Parathyroid adenoma (tissue), 2 donors: Measurements from ENCODE around the gene PPP2R5C.
"Not testable (repeated sequence)": the region's sequence is repeated elsewhere in the genome, so short reads cannot be mapped to it uniquely, and the experiment has no call there.

Experiments used
- H2AFZ ChIP-seq: fragments of 300-600 bp; sonication (generic); one replicate; pipeline ENCODE4 v1.7.0; 2017; ENCODE audit warnings: antibody characterized with exemption, mild to moderate bottlenecking
- H3K27ac ChIP-seq: fragments of 300-600 bp; sonication (generic); one replicate; pipeline ENCODE4 v1.7.0; 2017
- H3K27me3 ChIP-seq: fragments of 300-600 bp; sonication (generic); one replicate; pipeline ENCODE4 v1.7.0; 2017; ENCODE audit warnings: low read length; ENCODE audit not compliant: control insufficient read depth, insufficient read depth
- H3K36me3 ChIP-seq: fragments of 300-600 bp; sonication (generic); one replicate; pipeline ENCODE4 v1.7.0; 2017; ENCODE audit warnings: low read length; ENCODE audit not compliant: control insufficient read depth, insufficient read depth
- H3K4me1 ChIP-seq: fragments of 300-600 bp; sonication (generic); one replicate; pipeline ENCODE4 v1.7.0; 2017; ENCODE audit warnings: control low read depth
- H3K4me2 ChIP-seq: fragments of 300-600 bp; sonication (generic); one replicate; pipeline ENCODE4 v1.7.0; 2017; ENCODE audit warnings: low read length
- H3K4me3 ChIP-seq: fragments of 300-600 bp; sonication (generic); one replicate; pipeline ENCODE4 v1.7.0; 2017; ENCODE audit warnings: low read depth, low read length
- H3K79me2 ChIP-seq: fragments of 300-600 bp; sonication (generic); one replicate; pipeline ENCODE4 v1.7.0; 2017; ENCODE audit warnings: control low read depth
- H3K9ac ChIP-seq: fragments of 300-600 bp; sonication (generic); one replicate; pipeline ENCODE4 v1.7.0; 2017; ENCODE audit warnings: mild to moderate bottlenecking
- H3K9me3 ChIP-seq: fragments of 300-600 bp; sonication (generic); one replicate; pipeline ENCODE4 v1.7.0; 2017; ENCODE audit warnings: low read length; ENCODE audit not compliant: control insufficient read depth
- CTCF ChIP-seq: fragments of 300-600 bp; sonication (generic); IDR thresholded peaks from one replicate; pipeline ENCODE4 v1.7.0; 2017; ENCODE audit warnings: antibody characterized with exemption, mild to moderate bottlenecking
- donor health status: primary hyperparathyroidism.

PPP2R5C gene

GRCh38 chr14:101740981-101741380, 20.5 kb upstream of the PPP2R5C start:
- Histone ChIP-seq H3K36me3 (no peaks in the 10 kb centered on the region), H3K27ac (no peak overlapping the region), H3K4me2 (no peak overlapping the region), H3K4me3 (no peak overlapping the region), H2AFZ (no peak overlapping the region), H3K4me1 (no peaks in the 10 kb centered on the region), H3K79me2 (no peaks in the 10 kb centered on the region), H3K9me3 (no peaks in the 10 kb centered on the region), H3K9ac (no peak overlapping the region), H3K27me3 (no peaks in the 10 kb centered on the region)
- TF ChIP-seq CTCF = no peak

- H3K27ac ChIP-seq = no peak overlapping the region
- H3K4me1 ChIP-seq = no peaks in the 10 kb centered on the region
- no peaks in the 10 kb centered on the region for H3K9me3 ChIP-seq
- TF ChIP-seq CTCF = no peak
- H3K79me2 ChIP-seq = no peaks in the 10 kb centered on the region
- no peak overlapping the region for H3K9ac ChIP-seq
- H3K4me3 ChIP-seq = no peak overlapping the region
- H2AFZ ChIP-seq = no peak overlapping the region
- no peak overlapping the region for H3K4me2 ChIP-seq
- no peaks in the 10 kb centered on the region for H3K36me3 ChIP-seq
- H3K27me3 ChIP-seq = no peaks in the 10 kb centered on the region
Measured at GRCh38 chr14:101743701-101744100, 17.8 kb upstream of the PPP2R5C start.

- H3K79me2 ChIP-seq, H2AFZ ChIP-seq, H3K9ac ChIP-seq, H3K27me3 ChIP-seq, H3K36me3 ChIP-seq, H3K4me1 ChIP-seq, H3K4me3 ChIP-seq, H3K4me2 ChIP-seq, H3K27ac ChIP-seq, H3K9me3 ChIP-seq: not testable (repeated sequence)
Measured at GRCh38 chr14:101744382-101744781, 17.1 kb upstream of the PPP2R5C start.

GRCh38 chr14:101749756-101750155, 11.8 kb upstream of the PPP2R5C start:
- H3K79me2 ChIP-seq, H3K27me3 ChIP-seq, H3K36me3 ChIP-seq, H2AFZ ChIP-seq, H3K4me2 ChIP-seq, H3K4me1 ChIP-seq, H3K27ac ChIP-seq, H3K4me3 ChIP-seq, H3K9me3 ChIP-seq, H3K9ac ChIP-seq: not testable (repeated sequence)

GRCh38 chr14:101754893-101755292, 6.6 kb upstream of the PPP2R5C start:
- Histone ChIP-seq H3K4me1 (peaks cover 6% of the 10 kb centered on the region), H3K27me3 (no peaks in the 10 kb centered on the region), H3K9ac (no peak overlapping the region), H3K79me2 (no peaks in the 10 kb centered on the region), H3K9me3 (no peaks in the 10 kb centered on the region), H3K27ac (no peak overlapping the region), H3K4me2 (no peak overlapping the region), H3K36me3 (no peaks in the 10 kb centered on the region), H2AFZ (no peak overlapping the region), H3K4me3 (no peak overlapping the region)
- no peak for TF ChIP-seq CTCF

- Histone ChIP-seq H3K79me2 (no peaks in the 10 kb centered on the region), H2AFZ (no peak overlapping the region), H3K9me3 (no peaks in the 10 kb centered on the region), H3K9ac (no peak overlapping the region), H3K4me2 (no peak overlapping the region), H3K36me3 (no peaks in the 10 kb centered on the region), H3K4me1 (peaks cover 6% of the 10 kb centered on the region), H3K27me3 (no peaks in the 10 kb centered on the region), H3K4me3 (no peak overlapping the region), H3K27ac (no peak overlapping the region)
- no peak for TF ChIP-seq CTCF
Measured at GRCh38 chr14:101755591-101756324, 5.8 kb upstream of the PPP2R5C start.
